DMS153 treated with DMSO at 0.1 percent for 48 hours (cell line): ENCODE data around the gene SLC12A7.
"Not testable (repeated sequence)": the region's sequence is repeated elsewhere in the genome, so short reads cannot be mapped to it uniquely, and the experiment has no call there.

Experiments used
- DNase-seq: peaks from one replicate; lab custom pipeline; 2025; ENCODE audit not compliant: unreplicated experiment; lab: John Stamatoyannopoulos, UW

SLC12A7 gene

DNA sequence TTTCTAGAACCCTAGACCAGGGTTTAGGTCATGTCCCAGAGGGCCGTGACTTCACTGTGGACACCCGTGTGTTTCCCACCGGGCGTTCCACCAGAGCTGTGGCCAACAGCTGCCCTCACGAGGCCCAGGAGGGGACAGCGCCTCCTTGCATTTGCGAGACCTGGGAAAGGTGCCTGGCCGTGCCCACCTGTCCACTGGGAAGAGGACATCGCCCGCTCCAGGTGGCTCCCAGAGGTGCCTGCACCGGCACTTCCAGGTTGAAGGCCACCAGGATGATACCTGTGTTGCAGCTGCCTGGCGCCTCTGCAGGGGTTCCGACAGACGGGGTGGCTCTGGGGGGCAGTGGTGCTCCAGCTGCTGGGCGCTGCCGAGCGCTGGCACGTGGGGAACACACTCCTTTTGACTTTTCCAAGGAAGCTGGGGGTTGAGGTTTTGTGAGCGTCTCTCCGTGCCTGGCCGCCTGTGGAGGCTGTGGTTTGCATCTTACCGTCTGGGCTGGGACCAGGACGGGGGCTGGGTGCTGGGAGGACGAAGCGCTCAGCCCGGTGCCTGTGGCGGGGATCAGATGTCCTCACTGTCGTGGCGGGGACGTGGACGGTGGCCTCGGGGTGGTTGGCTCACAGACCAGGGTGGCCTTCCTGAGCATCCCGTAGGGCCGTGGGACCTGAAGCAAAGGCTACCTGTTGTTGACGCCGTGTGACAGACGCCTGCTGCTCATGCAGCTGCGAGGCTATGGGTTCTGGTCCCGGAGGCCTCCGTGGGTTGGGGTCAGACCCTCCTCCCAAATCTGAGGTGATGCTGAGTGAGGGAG is 84.0 kb downstream of the SLC12A7 start:
- DNase-seq = no peak

DNA sequence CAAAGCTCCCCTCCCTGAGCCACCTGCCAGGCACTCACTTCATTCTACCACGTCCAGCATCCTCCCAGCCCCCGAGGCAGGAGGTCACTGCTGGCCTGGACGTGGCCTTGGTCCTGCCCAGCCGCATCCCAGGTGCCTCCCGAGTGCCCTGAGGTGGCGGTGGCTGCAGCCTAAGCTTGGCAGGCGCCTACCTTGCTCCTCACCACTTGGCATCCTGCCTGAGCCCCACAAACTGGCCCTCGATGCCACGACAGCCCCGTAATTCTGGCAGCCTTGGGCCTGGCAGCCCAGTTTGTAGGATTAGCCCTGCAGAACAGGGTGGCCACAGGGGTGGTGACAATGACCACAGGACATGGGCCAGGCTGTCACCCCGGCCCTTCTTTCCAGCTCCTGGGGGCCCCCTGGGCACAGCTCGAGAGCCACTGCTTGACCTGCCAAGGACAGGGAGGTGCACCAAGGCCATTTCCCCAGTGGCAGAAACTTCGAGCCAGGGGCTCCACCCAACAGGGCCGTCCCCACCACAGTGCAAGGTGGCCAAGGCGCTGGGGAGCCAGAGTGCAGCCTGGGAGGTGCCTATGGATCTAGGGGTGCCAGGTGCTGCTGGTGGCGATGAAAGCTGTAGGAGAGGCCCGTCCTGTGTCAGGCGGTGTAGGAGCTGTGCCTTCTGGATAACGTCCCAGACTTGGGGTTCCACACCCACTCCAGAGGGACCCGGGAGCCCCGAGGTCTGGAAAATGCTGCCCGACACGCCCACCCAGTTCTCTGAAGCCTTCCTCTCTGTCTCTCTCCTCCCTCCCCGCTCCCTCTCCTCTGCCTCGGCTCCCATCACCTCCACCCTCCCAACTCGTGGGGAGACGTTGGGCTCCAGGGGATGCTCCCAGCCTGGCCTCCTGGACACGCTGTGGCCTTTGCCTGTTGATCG is 84.9 kb downstream of the SLC12A7 start:
- DNase-seq = no peak

GRCh38 chr5:1021969-1022336 is 89.9 kb downstream of the SLC12A7 start:
- not testable (repeated sequence) for DNase-seq

- no peak for DNase-seq
Observed at GRCh38 chr5:1021136-1021968, 90.5 kb downstream of the SLC12A7 start.

- DNase-seq = no peak
Observed at GRCh38 chr5:1020452-1020961, 91.4 kb downstream of the SLC12A7 start.

GRCh38 chr5:1019001-1019905 is 92.6 kb downstream of the SLC12A7 start:
- DNase-seq = no peak

DNA sequence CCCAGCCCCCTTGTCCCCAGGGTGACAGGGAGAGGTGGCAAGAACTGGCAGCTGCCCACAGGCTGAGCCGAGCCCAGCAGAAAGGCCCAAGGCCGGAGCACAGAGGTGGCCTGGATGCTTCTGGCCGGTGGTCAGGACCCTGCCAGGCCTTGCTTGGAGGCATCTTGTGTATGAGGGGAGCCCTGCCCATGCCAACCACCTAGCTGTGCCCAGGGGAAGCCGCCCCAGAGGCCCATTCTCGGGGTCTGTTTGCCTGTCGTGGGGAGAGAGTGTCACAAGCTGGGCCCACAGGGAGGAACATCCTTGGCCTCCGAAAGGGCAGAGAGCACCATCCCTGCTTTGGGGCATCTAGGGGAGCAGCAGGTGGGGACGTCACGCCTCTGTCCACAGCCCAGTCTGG is 93.3 kb downstream of the SLC12A7 start:
- DNase-seq = no peak

GRCh38 chr5:1017691-1018455 is 94.0 kb downstream of the SLC12A7 start:
- DNase-seq = no peak

DNA sequence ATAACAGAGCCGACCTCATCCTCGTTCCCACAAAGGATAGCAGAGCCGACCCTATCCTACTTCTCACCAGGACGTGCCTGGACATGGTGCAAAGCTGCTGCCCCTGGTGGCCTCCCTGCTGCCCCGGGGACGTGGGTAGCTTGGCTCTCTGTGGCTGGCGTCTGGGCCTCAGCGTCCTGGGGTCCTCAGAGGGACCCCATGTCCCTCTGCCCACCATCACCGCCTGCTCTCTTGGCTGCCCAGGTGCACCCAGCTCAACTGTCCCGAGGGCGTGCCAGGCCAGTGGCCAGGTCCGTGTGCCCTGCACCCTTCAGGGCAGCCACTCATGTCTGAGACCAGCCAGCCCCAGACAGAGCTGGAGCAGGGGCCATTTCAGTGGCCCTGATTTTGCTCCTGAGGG is 94.8 kb downstream of the SLC12A7 start:
- DNase-seq = no peak

DNA sequence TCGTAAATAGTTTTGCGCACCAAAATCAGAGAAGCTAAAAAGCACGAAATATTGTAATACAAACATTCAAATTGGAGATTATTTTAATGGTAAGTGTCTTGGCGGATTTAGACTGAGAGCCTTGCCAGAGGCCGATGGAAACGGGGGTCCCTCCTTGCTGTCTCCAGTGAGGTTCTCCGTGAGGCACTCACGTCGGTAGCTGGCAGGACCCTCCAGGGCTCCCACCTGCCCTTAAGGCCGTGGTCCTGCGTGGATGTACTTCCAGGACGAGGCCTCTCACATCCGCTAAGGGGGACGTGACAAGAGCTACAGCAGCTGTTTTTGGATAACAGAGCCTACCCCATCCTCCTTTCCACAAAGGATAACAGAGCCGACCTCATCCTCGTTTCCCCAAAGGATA is 95.4 kb downstream of the SLC12A7 start:
- no peak for DNase-seq

DNA sequence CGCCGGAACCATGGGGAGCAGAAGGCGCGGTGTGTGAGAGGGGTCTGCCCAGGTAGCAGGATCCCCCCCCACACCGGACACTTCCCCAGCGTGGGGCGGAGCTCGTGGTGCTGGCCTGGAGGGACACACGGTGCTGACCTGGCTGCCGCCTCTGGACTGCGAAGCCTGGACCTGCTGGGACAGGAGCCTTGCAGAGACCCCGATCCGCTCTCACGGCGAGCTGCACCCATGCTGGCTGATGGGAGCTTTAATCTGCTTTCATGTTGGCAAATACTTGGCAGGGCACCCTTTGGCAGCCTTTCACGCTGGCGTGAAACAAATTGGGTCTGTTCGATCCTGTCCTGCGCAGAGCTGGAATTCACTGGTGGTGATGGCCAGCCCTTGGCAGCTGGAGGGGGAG is 95.8 kb downstream of the SLC12A7 start:
- DNase-seq = no peak

DNA sequence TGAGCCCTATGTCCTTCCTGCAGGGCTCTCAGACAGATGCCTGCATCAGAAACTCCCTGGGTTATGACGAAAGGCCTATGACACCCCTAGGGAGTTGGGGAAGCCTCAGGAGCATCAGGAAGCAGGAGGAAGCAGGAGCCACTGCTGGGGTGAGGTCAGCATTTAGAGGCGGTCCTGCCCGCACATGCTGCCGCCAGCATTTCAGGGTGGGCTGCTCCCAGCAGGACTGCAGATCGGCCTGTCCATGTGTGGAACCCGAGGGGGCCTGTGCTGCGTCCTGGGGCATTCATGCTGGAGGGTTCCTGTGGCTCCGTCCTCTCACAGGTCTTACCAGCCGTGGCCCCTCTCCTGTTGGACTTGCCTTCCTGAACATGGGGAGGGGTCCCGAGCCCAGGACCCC is 96.4 kb downstream of the SLC12A7 start:
- DNase-seq = no peak

DNA sequence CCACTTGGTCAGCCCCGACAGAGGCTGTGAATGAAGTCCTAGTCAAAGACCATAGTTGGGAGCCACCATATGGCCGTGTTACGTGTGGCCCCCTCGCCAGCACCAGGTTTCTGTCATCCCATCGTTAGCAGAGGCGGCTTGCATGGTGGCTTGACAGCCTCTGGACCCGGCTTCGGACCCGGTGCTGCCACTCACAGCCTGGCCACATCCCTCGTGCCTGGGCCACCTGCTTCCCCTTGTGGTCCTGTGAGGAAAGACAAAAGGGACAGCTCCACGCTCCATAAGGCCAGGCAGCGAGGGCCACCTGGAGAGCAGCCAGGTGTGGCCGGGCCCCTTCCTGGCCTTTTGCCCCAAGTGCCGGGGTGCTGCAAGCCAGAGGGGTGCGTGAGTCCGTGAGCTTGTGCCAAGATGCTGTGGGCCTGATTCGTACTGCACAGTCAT is 97.1 kb downstream of the SLC12A7 start:
- DNase-seq = no peak

DNA sequence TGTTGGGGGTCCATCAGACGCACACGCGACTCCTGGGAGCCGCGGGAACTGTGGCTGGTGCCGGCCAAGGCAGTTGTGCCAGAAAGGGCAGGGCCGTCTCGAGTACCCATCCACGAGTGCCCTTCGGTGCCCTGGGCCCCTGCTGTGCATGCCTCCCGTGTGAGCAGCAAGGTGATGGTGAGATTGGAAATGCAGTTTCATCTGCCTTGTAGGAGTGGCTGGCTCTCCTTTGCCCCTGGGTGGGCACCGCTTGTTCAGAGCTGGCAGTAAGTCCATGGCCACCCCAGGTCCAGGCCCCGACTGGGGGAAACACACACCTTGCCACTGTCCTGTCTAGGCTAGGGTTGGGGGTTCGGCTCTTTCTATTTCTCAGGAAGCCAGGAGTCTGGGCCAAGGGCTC is 97.5 kb downstream of the SLC12A7 start:
- DNase-seq = no peak

- DNase-seq = no peak
Observed at GRCh38 chr5:1013948-1014301, 97.9 kb downstream of the SLC12A7 start.

- no peak for DNase-seq
Observed at GRCh38 chr5:1013238-1013947, 98.5 kb downstream of the SLC12A7 start.

GRCh38 chr5:1012900-1013237 is 99.0 kb downstream of the SLC12A7 start:
- no peak for DNase-seq

- DNase-seq = no peak
Observed at GRCh38 chr5:1012313-1012841, 99.5 kb downstream of the SLC12A7 start.
